WTC11 (cell line): ENCODE data around the gene MAT2A. TPM values are rescaled to one million over a fixed set of nuclear protein-coding genes. Genes with fewer than 3 reads are reported as not detected.

ENCODE experiments used
- ATAC-seq: fragments of 200-7000 bp; cut with Tn5 transposase; 2 replicates; pipeline ENCODE4 v1.10.0; 2021; ENCODE audit warnings: mild to moderate bottlenecking, moderate library complexity
- CTCF ChIA-PET: fragments of 300-600 bp; sonication (Branson Sonifier 250); formaldehyde crosslinking; loops from one replicate; lab custom pipeline; 2021; ENCODE audit warnings: antibody characterized with exemption; lab: Charles Lee
- POLR2A ChIA-PET: fragments of 350-600 bp; sonication (Branson Sonifier 250); formaldehyde crosslinking; loops from one replicate; lab custom pipeline; 2021; ENCODE audit warnings: antibody characterized with exemption; lab: Charles Lee
- DNase-seq: peaks from one replicate; pipeline ENCODE4 v3.0.0; 2021; ENCODE audit warnings: low spot score
- H3K27ac Mint-ChIP-seq: 2 replicates; pipeline ENCODE4 v1.8.0; 2021; ENCODE audit warnings: mixed read lengths
- H3K27me3 Mint-ChIP-seq: 2 replicates; pipeline ENCODE4 v1.8.0; 2021; ENCODE audit warnings: low read depth, mild to moderate bottlenecking, moderate library complexity, mixed read lengths
- H3K36me3 Mint-ChIP-seq: 2 replicates; pipeline ENCODE4 v1.8.0; 2021; ENCODE audit warnings: mixed read lengths
- H3K4me1 Mint-ChIP-seq: 2 replicates; pipeline ENCODE4 v1.8.0; 2022; ENCODE audit warnings: mixed read lengths
- H3K4me3 Mint-ChIP-seq: 2 replicates; pipeline ENCODE4 v1.8.0; 2021; ENCODE audit warnings: mild to moderate bottlenecking, moderate library complexity, mixed read lengths
- H3K9me3 Mint-ChIP-seq: 2 replicates; pipeline ENCODE4 v1.8.0; 2021; ENCODE audit warnings: mixed read lengths
- E2F1 ChIP-seq: sonication (generic); formaldehyde crosslinking; IDR thresholded peaks from 2 replicates; pipeline ENCODE4 v1.8.0; 2022; ENCODE audit warnings: mild to moderate bottlenecking, missing genetic modification reagents
- ESRRA ChIP-seq: sonication (generic); formaldehyde crosslinking; IDR thresholded peaks from 2 replicates; pipeline ENCODE4 v1.8.1; 2022; ENCODE audit warnings: mild to moderate bottlenecking, missing genetic modification reagents, borderline replicate concordance
- GABPB1 ChIP-seq: sonication (generic); formaldehyde crosslinking; IDR thresholded peaks from 2 replicates; pipeline ENCODE4 v1.8.1; 2023; ENCODE audit warnings: mild to moderate bottlenecking, missing genetic modification reagents
- GRHL2 ChIP-seq: fragments of 250-450 bp; sonication (Bioruptor Pico); IDR thresholded peaks from 2 replicates; pipeline ENCODE4 v1.8.0; 2022; ENCODE audit warnings: mild to moderate bottlenecking, moderate library complexity; ENCODE audit not compliant: insufficient replicate concordance, severe bottlenecking
- JUN ChIP-seq: sonication (generic); formaldehyde crosslinking; IDR thresholded peaks from 2 replicates; pipeline ENCODE4 v1.8.0; 2023; ENCODE audit warnings: mild to moderate bottlenecking, missing genetic modification reagents
- MYBL2 ChIP-seq: sonication (generic); formaldehyde crosslinking; IDR thresholded peaks from 2 replicates; pipeline ENCODE4 v1.8.1; 2023; ENCODE audit warnings: mild to moderate bottlenecking, moderate library complexity, missing genetic modification reagents
- NR2C2 ChIP-seq: sonication (generic); formaldehyde crosslinking; IDR thresholded peaks from 2 replicates; pipeline ENCODE4 v1.8.0; 2022; ENCODE audit warnings: mild to moderate bottlenecking, missing genetic modification reagents
- RORB ChIP-seq: fragments of 250-450 bp; sonication (Bioruptor Pico); IDR thresholded peaks from 2 replicates; pipeline ENCODE4 v1.9.0; 2021; ENCODE audit warnings: mild to moderate bottlenecking
- TEAD1 ChIP-seq: sonication (generic); formaldehyde crosslinking; IDR thresholded peaks from 2 replicates; pipeline ENCODE4 v1.8.0; 2022; ENCODE audit warnings: mild to moderate bottlenecking, missing genetic modification reagents
- TEAD4 ChIP-seq: sonication (generic); formaldehyde crosslinking; IDR thresholded peaks from 2 replicates; pipeline ENCODE4 v1.8.0; 2022; ENCODE audit warnings: mild to moderate bottlenecking, missing genetic modification reagents
- USF2 ChIP-seq: sonication (generic); formaldehyde crosslinking; IDR thresholded peaks from 2 replicates; pipeline ENCODE4 v1.8.1; 2023; ENCODE audit warnings: mild to moderate bottlenecking, missing genetic modification reagents, moderate library complexity
- ZBTB43 ChIP-seq: sonication (generic); formaldehyde crosslinking; IDR thresholded peaks from 2 replicates; pipeline ENCODE4 v1.8.1; 2023; ENCODE audit warnings: mild to moderate bottlenecking, missing genetic modification reagents
- ZNF219 ChIP-seq: sonication (generic); formaldehyde crosslinking; IDR thresholded peaks from 2 replicates; pipeline ENCODE4 v1.8.0; 2023; ENCODE audit warnings: missing genetic modification reagents, mild to moderate bottlenecking, borderline replicate concordance
- ZNF396 ChIP-seq: fragments of 250-450 bp; sonication (Bioruptor Pico); IDR thresholded peaks from 2 replicates; pipeline ENCODE4 v1.8.0; 2021; ENCODE audit warnings: mild to moderate bottlenecking, moderate library complexity, borderline replicate concordance
- ZNF425 ChIP-seq: fragments of 250-450 bp; sonication (Bioruptor Pico); conservative IDR thresholded peaks from 2 replicates; pipeline ENCODE4 v1.9.0; 2021; ENCODE audit warnings: mild to moderate bottlenecking
- total RNA-seq: library from RNA; stranded (reverse); gene quantifications from 3 replicates; pipeline ENCODE4 v1.2.3, GENCODE V29; 2021
- TF ChIP-seq, protein P1 (sequence below): sonication (generic); formaldehyde crosslinking; IDR thresholded peaks from 2 replicates; pipeline ENCODE4 v1.8.1; 2022; ENCODE audit warnings: missing genetic modification reagents, borderline replicate concordance
- TF ChIP-seq, protein P2 (sequence below): fragments of 250-450 bp; sonication (Bioruptor Pico); IDR thresholded peaks from 2 replicates; pipeline ENCODE4 v1.8.0; 2021; ENCODE audit warnings: mild to moderate bottlenecking
- TF ChIP-seq, protein P3 (sequence below): sonication (generic); formaldehyde crosslinking; IDR thresholded peaks from 2 replicates; pipeline ENCODE4 v1.8.1; 2022; ENCODE audit warnings: mild to moderate bottlenecking, missing genetic modification reagents, moderate library complexity, borderline replicate concordance

Gene MAT2A
- total RNA-seq, 1 experiment from 2014 or later: 222 TPM

- Mint-ChIP-seq H3K27ac (peak overlapping the region; percentile 89), H3K4me1 (peaks cover 57% of the 10 kb centered on the region), H3K27me3 (no peaks in the 10 kb centered on the region), H3K9me3 (no peaks in the 10 kb centered on the region), H3K36me3 (peaks cover 65% of the 10 kb centered on the region), H3K4me3 (peak overlapping the region; percentile 97)
- POLR2A ChIA-PET: interaction anchor here (5.7 kb wide), 1 partner anchor 127 kb away, joined by 36 read pairs; no protein-coding TSS in a partner anchor
- no peak for ATAC-seq
- no peak for TF ChIP-seq TEAD1
- no peak for TF ChIP-seq E2F1 (CRISPR knock-in tag)
- no peak for TF ChIP-seq ESRRA (CRISPR knock-in tag)
- no peak for TF ChIP-seq TEAD4 (CRISPR knock-in tag)
- no peak for DNase-seq
- CTCF ChIA-PET: interaction anchor here (1.6 kb wide), 1 partner anchor 11 kb away, joined by 9 read pairs; no protein-coding TSS in a partner anchor
These were observed 2.3 kb downstream of the MAT2A start for GRCh38 chr2:85541262-85541661.

- ATAC-seq (no peak), DNase-seq (no peak)
- Mint-ChIP-seq H3K36me3 (peaks cover 65% of the 10 kb centered on the region), H3K4me3 (peak overlapping the region; percentile 97), H3K9me3 (no peaks in the 10 kb centered on the region), H3K27ac (peak overlapping the region; percentile 89), H3K4me1 (peaks cover 52% of the 10 kb centered on the region), H3K27me3 (no peaks in the 10 kb centered on the region)
- TF ChIP-seq, protein P1, sequence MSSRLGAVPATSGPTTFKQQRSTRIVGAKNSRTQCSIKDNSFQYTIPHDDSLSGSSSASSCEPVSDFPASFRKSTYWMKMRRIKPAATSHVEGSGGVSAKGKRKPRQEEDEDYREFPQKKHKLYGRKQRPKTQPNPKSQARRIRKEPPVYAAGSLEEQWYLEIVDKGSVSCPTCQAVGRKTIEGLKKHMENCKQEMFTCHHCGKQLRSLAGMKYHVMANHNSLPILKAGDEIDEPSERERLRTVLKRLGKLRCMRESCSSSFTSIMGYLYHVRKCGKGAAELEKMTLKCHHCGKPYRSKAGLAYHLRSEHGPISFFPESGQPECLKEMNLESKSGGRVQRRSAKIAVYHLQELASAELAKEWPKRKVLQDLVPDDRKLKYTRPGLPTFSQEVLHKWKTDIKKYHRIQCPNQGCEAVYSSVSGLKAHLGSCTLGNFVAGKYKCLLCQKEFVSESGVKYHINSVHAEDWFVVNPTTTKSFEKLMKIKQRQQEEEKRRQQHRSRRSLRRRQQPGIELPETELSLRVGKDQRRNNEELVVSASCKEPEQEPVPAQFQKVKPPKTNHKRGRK (CRISPR knock-in tag): no peak
- TF ChIP-seq ZNF425 (0 out of 2 replicates have a peak, but pooled peaks have one; percentile 15), GABPB1 (CRISPR knock-in tag) (no peak), RORB (CRISPR knock-in tag) (peak; percentile 14; the same call in 1 of the 2 replicates)
- TF ChIP-seq, protein P2, sequence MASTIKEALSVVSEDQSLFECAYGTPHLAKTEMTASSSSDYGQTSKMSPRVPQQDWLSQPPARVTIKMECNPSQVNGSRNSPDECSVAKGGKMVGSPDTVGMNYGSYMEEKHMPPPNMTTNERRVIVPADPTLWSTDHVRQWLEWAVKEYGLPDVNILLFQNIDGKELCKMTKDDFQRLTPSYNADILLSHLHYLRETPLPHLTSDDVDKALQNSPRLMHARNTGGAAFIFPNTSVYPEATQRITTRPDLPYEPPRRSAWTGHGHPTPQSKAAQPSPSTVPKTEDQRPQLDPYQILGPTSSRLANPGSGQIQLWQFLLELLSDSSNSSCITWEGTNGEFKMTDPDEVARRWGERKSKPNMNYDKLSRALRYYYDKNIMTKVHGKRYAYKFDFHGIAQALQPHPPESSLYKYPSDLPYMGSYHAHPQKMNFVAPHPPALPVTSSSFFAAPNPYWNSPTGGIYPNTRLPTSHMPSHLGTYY (CRISPR knock-in tag): no peak
- CTCF ChIA-PET: no interaction called here
- POLR2A ChIA-PET: no interaction called here
These were observed 2.9 kb downstream of the MAT2A start for GRCh38 chr2:85541753-85542457.

GRCh38 chr2:85542777-85543176 lies 3.8 kb downstream of the MAT2A start:
- CTCF ChIA-PET: no interaction called here
- Mint-ChIP-seq H3K27ac (peak overlapping the region; percentile 89), H3K36me3 (peaks cover 65% of the 10 kb centered on the region), H3K4me1 (peaks cover 44% of the 10 kb centered on the region), H3K4me3 (peak overlapping the region; percentile 97), H3K27me3 (no peaks in the 10 kb centered on the region), H3K9me3 (no peaks in the 10 kb centered on the region)
- ATAC-seq: no peak
- POLR2A ChIA-PET: interaction anchor here (0.6 kb wide), 1 partner anchor 108 kb away, joined by 4 read pairs; no protein-coding TSS in a partner anchor
- DNase-seq: no peak
- TF ChIP-seq E2F1 (CRISPR knock-in tag) (no peak), ESRRA (CRISPR knock-in tag) (no peak), ZBTB43 (no peak), TEAD4 (CRISPR knock-in tag) (no peak), ZNF396 (CRISPR knock-in tag) (no peak), MYBL2 (no peak), JUN (no peak), ZNF219 (CRISPR knock-in tag) (no peak), NR2C2 (CRISPR knock-in tag) (no peak), USF2 (CRISPR knock-in tag) (no peak), GRHL2 (CRISPR knock-in tag) (no peak)
- TF ChIP-seq, protein P3, sequence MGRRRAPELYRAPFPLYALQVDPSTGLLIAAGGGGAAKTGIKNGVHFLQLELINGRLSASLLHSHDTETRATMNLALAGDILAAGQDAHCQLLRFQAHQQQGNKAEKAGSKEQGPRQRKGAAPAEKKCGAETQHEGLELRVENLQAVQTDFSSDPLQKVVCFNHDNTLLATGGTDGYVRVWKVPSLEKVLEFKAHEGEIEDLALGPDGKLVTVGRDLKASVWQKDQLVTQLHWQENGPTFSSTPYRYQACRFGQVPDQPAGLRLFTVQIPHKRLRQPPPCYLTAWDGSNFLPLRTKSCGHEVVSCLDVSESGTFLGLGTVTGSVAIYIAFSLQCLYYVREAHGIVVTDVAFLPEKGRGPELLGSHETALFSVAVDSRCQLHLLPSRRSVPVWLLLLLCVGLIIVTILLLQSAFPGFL (CRISPR knock-in tag): no peak
